Measurements from ENCODE around the gene OR2M7.
"Not testable (repeated sequence)": the region's sequence is repeated elsewhere in the genome, so short reads cannot be mapped to it uniquely, and the experiment has no call there.

OR2M7 gene, protein sequence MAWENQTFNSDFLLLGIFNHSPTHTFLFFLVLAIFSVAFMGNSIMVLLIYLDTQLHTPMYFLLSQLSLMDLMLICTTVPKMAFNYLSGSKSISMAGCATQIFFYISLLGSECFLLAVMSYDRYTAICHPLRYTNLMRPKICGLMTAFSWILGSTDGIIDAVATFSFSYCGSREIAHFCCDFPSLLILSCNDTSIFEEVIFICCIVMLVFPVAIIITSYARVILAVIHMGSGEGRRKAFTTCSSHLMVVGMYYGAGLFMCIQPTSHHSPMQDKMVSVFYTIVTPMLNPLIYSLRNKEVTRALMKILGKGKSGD

GRCh38 chr1:248324468-248324867 lies at the start of gene OR2M7:
Gene OR2M7 (minus strand): TSS chr1:248324568. CDS start chr1:248324568, 0 bp downstream.
- DNase-seq (ENCODE audit: insufficient read length, low spot score) (no peak), FAIRE-seq (no peak)

GRCh38 chr1:248373761-248374160 lies 49.4 kb upstream of the OR2M7 start:
- FAIRE-seq (no peak), DNase-seq (ENCODE audit: insufficient read length, low spot score) (no peak)

DNA sequence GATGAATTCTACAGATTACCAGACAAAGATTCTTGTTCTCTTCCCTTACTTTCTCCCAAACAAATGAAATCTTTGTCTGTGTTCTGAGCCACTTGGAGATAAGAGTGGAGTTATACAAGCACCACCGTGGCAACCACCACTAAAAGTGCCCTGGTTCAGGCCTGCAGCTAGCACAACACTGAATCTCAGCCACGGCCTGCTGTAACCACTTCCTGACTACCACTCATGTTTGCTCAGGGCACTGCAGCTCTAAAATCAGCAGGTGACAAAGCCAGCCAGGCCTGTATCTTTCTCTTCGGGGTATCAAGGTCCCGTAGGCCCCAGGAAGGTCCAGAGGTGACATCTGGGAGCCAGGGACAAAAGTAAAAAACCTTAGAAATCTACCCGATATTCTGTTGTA lies 48.0 kb upstream of the OR2M7 start:
- DNase-seq (ENCODE audit: insufficient read length, low spot score) (no peak), FAIRE-seq (no peak)

DNA sequence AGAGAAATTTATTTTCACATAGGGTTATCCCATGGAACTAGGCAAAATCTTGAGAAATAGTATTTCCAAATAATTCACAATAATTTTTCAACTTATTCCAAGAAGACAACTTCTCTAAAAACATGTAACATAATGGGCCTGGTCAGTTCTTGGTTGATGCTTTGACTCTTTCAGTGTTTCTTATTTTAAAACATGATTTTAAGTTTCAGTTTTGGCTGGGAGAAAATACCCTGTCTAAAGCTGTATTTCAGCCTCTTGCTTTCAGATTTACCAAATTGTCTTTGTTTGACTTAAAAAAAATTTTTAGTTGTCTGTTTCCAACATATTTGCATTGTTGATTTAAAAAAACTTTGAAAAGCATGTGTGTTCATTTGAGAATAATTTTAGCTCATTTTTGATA lies 42.2 kb upstream of the OR2M7 start:
- DNase-seq (ENCODE audit: insufficient read length, low spot score) (no peak), FAIRE-seq (no peak)

- FAIRE-seq (no peak), DNase-seq (ENCODE audit: insufficient read length, low spot score) (no peak)
Observed at GRCh38 chr1:248361121-248361715, 36.9 kb upstream of the OR2M7 start, which contains the start of gene OR2T4. Gene OR2T4 (plus strand): TSS chr1:248361665. CDS start chr1:248361665, 0 bp downstream.

- FAIRE-seq: no peak
- no peak for DNase-seq (ENCODE audit: insufficient read length, low spot score)
Observed at GRCh38 chr1:248359415-248359814, 35.0 kb upstream of the OR2M7 start.

- no peak for FAIRE-seq
- DNase-seq (ENCODE audit: insufficient read length, low spot score): no peak
Observed at GRCh38 chr1:248348475-248348874, 24.1 kb upstream of the OR2M7 start, which contains the start of gene OR14C36. Gene OR14C36 (plus strand): TSS chr1:248348775. CDS start chr1:248348775, 0 bp downstream.

GRCh38 chr1:248343451-248343850 lies 19.1 kb upstream of the OR2M7 start:
- FAIRE-seq: no peak

GRCh38 chr1:248316796-248317195 lies 7.6 kb downstream of the OR2M7 start:
- no peak for DNase-seq (ENCODE audit: insufficient read length, low spot score)
- FAIRE-seq: no peak

More at GRCh38 chr1:248343451-248343850, 19.1 kb upstream of the OR2M7 start:
- DNase-seq (ENCODE audit: insufficient read length, low spot score): no peak

- DNase-seq (ENCODE audit: insufficient read length, low spot score); FAIRE-seq: not testable (repeated sequence)
Observed at GRCh38 chr1:248306740-248307139, 17.6 kb downstream of the OR2M7 start.

GRCh38 chr1:248306103-248306502 lies 18.3 kb downstream of the OR2M7 start:
- FAIRE-seq: no peak

GRCh38 chr1:248305672-248306071 lies 18.7 kb downstream of the OR2M7 start:
- not testable (repeated sequence) for FAIRE-seq; DNase-seq (ENCODE audit: insufficient read length, low spot score)

More at GRCh38 chr1:248306103-248306502, 18.3 kb downstream of the OR2M7 start:
- DNase-seq (ENCODE audit: insufficient read length, low spot score): no peak

GRCh38 chr1:248303324-248303723 lies 21.0 kb downstream of the OR2M7 start, which contains the start of gene OR2T12:
Gene OR2T12 (minus strand): TSS chr1:248303424. CDS start chr1:248295578, 7,846 bp downstream.
- no peak for FAIRE-seq

GRCh38 chr1:248288391-248288790 lies 36.0 kb downstream of the OR2M7 start:
- DNase-seq (ENCODE audit: insufficient read length, low spot score): no peak
- no peak for FAIRE-seq

More at GRCh38 chr1:248303324-248303723, 21.0 kb downstream of the OR2M7 start, which contains the start of gene OR2T12:
- DNase-seq (ENCODE audit: insufficient read length, low spot score): no peak

- no peak for DNase-seq (ENCODE audit: insufficient read length, low spot score)
- no peak for FAIRE-seq
Observed at GRCh38 chr1:248277876-248278275, 46.5 kb downstream of the OR2M7 start, which contains the start of gene OR2T33. Gene OR2T33 (minus strand): TSS chr1:248277976. CDS start chr1:248273814, 4,162 bp downstream.
